ENCODE data around the gene IFT122.

DNA sequence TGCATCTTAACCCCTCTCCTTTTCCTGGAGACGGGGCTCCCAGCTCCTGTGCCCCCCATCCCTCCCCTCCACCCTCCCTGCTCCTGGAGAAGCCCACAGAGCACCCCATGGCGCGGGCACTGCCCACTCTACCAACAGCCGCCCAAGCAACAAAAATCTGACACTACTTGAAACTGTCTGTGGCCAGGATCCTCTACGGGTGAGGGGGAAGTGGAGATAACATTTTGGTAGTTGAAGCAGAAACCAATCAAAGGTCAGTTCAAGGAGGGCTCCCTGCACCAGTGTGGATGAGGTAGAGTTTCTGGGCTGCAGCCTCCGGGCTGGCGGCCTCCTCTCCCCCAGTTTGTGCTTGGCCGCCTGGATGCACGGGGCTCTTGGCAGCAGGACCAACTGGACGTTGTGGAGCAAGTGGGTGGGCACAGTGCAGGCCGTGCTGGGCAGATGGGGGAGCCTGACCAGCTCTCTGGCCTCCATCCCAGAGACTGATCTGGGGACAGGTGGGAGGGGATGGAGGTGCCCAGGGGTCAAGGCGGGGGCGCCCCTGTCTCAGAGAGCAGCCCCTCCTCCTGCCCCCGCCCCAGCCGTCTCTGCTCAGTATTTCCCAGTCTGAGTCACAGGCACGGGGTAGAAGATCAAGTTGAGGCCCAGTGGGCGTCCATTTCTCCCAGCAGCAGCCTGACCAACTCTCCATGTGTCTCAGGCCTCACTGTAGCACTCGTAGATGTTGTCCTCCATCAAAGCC is 115.8 kb downstream of the IFT122 start:
- TF ChIP-seq POLR2AphosphoS5 (IDR thresholded peaks at IDR 0.05) = no peak
- no peak for TF ChIP-seq EP300 (IDR thresholded peaks at IDR 0.05)
- TF ChIP-seq, protein P1, sequence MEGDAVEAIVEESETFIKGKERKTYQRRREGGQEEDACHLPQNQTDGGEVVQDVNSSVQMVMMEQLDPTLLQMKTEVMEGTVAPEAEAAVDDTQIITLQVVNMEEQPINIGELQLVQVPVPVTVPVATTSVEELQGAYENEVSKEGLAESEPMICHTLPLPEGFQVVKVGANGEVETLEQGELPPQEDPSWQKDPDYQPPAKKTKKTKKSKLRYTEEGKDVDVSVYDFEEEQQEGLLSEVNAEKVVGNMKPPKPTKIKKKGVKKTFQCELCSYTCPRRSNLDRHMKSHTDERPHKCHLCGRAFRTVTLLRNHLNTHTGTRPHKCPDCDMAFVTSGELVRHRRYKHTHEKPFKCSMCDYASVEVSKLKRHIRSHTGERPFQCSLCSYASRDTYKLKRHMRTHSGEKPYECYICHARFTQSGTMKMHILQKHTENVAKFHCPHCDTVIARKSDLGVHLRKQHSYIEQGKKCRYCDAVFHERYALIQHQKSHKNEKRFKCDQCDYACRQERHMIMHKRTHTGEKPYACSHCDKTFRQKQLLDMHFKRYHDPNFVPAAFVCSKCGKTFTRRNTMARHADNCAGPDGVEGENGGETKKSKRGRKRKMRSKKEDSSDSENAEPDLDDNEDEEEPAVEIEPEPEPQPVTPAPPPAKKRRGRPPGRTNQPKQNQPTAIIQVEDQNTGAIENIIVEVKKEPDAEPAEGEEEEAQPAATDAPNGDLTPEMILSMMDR (IDR thresholded peaks at IDR 0.05) = no peak
